Measurements from ENCODE around the gene DDIT3.
"Not testable (repeated sequence)": the region's sequence is repeated elsewhere in the genome, so short reads cannot be mapped to it uniquely, and the experiment has no call there.

DDIT3 gene

DNA sequence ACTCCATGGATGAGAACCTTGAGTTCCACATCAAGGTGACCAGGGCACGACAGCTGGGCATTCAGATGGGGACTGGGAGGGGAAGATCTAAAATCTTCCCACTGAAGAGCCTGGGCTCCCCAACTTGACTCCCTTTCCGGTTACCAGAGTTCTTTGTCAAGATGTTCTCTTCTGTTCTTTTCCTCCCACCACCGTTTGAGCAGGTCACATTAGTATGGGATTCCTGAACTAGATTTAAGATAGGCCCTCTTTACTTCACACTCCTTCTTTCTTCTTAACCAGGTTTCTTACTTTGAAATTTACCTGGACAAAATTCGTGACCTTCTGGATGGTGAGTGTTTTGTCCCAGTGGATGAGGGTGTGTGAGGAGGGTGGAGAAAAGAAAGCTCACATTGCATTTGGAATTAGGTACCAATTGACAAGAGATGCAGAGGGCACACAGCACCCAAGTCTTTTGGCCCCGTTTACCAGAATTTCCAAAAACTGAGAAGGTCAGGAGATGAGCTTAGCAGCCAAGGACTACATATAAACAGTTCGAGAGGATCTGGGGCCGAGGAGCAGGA is 43.9 kb upstream of the DDIT3 start:
- H3K36me3 ChIP-seq (ENCODE audit: insufficient read depth, low read length), result no peaks in the 10 kb centered on the region
- no peaks in the 10 kb centered on the region for H3K4me1 ChIP-seq (ENCODE audit: insufficient read depth, low read length, severe bottlenecking)
- H3K4me3 ChIP-seq (ENCODE audit: low read depth, low read length, poor library complexity, severe bottlenecking), result no peak overlapping the region
- H3K27ac ChIP-seq (ENCODE audit: low read depth, low read length, poor library complexity, severe bottlenecking), result no peak overlapping the region
- no peak overlapping the region for H3K9ac ChIP-seq (ENCODE audit: low read length)
- H4K20me1 ChIP-seq (ENCODE audit: insufficient read depth, low read length), result no peaks in the 10 kb centered on the region
- no peaks in the 10 kb centered on the region for H3F3A ChIP-seq (ENCODE audit: insufficient read depth, low read length)
- H3K9me2 ChIP-seq (ENCODE audit: low read depth, low read length), result no peaks in the 10 kb centered on the region
- no peak for TF ChIP-seq EZH2 (IDR thresholded peaks at IDR 0.05; ENCODE audit: borderline replicate concordance, low read length)
- TF ChIP-seq, protein P1, sequence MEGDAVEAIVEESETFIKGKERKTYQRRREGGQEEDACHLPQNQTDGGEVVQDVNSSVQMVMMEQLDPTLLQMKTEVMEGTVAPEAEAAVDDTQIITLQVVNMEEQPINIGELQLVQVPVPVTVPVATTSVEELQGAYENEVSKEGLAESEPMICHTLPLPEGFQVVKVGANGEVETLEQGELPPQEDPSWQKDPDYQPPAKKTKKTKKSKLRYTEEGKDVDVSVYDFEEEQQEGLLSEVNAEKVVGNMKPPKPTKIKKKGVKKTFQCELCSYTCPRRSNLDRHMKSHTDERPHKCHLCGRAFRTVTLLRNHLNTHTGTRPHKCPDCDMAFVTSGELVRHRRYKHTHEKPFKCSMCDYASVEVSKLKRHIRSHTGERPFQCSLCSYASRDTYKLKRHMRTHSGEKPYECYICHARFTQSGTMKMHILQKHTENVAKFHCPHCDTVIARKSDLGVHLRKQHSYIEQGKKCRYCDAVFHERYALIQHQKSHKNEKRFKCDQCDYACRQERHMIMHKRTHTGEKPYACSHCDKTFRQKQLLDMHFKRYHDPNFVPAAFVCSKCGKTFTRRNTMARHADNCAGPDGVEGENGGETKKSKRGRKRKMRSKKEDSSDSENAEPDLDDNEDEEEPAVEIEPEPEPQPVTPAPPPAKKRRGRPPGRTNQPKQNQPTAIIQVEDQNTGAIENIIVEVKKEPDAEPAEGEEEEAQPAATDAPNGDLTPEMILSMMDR (IDR thresholded peaks at IDR 0.05; ENCODE audit: low read length), result no peak
- no peaks in the 10 kb centered on the region for H3K79me2 ChIP-seq (ENCODE audit: insufficient read depth, low read length)
- H2AFZ ChIP-seq (ENCODE audit: low read length), result no peak overlapping the region
- H3K27me3 ChIP-seq (ENCODE audit: insufficient read depth, low read length), result 0 out of 2 replicates have a peak, but pooled peaks cover 5% of the 10 kb centered on the region
- no peak overlapping the region for H3K4me2 ChIP-seq (ENCODE audit: low read length)
- no peaks in the 10 kb centered on the region for H3K9me3 ChIP-seq (ENCODE audit: low read length)

DNA sequence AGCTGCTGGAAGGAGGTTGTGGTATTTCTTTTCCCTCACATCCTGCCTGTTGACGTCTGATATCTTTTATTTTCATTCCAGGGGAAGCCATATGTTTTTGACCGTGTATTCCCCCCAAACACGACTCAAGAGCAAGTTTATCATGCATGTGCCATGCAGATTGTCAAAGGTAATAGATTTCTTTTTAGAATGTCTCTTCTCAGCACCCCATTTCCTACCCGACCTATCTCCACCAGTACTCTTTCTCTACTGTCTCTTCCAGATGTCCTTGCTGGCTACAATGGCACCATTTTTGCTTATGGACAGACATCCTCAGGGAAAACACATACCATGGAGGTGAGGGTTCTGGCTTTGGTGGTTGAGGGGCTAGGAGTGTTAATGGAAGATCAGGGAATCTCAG is 43.0 kb upstream of the DDIT3 start:
- H3K27ac ChIP-seq (ENCODE audit: low read depth, low read length, poor library complexity, severe bottlenecking), result no peak overlapping the region
- H3K4me3 ChIP-seq (ENCODE audit: low read depth, low read length, poor library complexity, severe bottlenecking), result no peak overlapping the region
- H3K27me3 ChIP-seq (ENCODE audit: insufficient read depth, low read length), result 0 out of 2 replicates have a peak, but pooled peaks cover 5% of the 10 kb centered on the region
- no peaks in the 10 kb centered on the region for H3K36me3 ChIP-seq (ENCODE audit: insufficient read depth, low read length)
- TF ChIP-seq, protein P1 (IDR thresholded peaks at IDR 0.05; ENCODE audit: low read length), result no peak
- TF ChIP-seq EZH2 (IDR thresholded peaks at IDR 0.05; ENCODE audit: borderline replicate concordance, low read length), result no peak
- no peaks in the 10 kb centered on the region for H3K4me1 ChIP-seq (ENCODE audit: insufficient read depth, low read length, severe bottlenecking)
- no peak overlapping the region for H3K9ac ChIP-seq (ENCODE audit: low read length)
- no peaks in the 10 kb centered on the region for H3K9me2 ChIP-seq (ENCODE audit: low read depth, low read length)
- H4K20me1 ChIP-seq (ENCODE audit: insufficient read depth, low read length), result no peaks in the 10 kb centered on the region
- no peaks in the 10 kb centered on the region for H3K9me3 ChIP-seq (ENCODE audit: low read length)
- no peak overlapping the region for H2AFZ ChIP-seq (ENCODE audit: low read length)
- H3F3A ChIP-seq (ENCODE audit: insufficient read depth, low read length), result no peaks in the 10 kb centered on the region
- no peak overlapping the region for H3K4me2 ChIP-seq (ENCODE audit: low read length)
- no peaks in the 10 kb centered on the region for H3K79me2 ChIP-seq (ENCODE audit: insufficient read depth, low read length)

DNA sequence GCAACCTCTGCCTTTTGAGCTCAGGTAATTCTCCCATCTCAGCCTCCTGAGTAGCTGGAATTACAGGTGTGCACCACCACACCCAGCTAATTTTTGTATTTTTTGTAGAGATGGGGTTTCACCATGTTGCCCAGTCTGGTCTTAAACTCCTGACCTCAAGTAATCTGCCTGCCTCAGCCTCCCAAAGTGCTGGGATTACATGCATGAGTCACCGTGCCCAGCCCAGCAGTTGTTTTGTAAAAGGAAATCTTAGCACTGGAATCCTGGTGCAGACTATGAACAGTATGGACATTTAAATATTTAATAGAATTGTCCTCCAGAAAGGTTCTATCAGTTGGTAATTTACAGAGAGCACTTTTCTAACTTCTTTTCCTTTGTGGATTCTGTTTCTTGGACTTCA is 40.8 kb upstream of the DDIT3 start:
- H3K36me3 ChIP-seq (ENCODE audit: insufficient read depth, low read length); H3K9me3 ChIP-seq (ENCODE audit: low read length); H2AFZ ChIP-seq (ENCODE audit: low read length); H3K9ac ChIP-seq (ENCODE audit: low read length); H3K79me2 ChIP-seq (ENCODE audit: insufficient read depth, low read length); H4K20me1 ChIP-seq (ENCODE audit: insufficient read depth, low read length); H3K9me2 ChIP-seq (ENCODE audit: low read depth, low read length); H3K4me2 ChIP-seq (ENCODE audit: low read length); H3F3A ChIP-seq (ENCODE audit: insufficient read depth, low read length); H3K4me3 ChIP-seq (ENCODE audit: low read depth, low read length, poor library complexity, severe bottlenecking); H3K27ac ChIP-seq (ENCODE audit: low read depth, low read length, poor library complexity, severe bottlenecking); H3K27me3 ChIP-seq (ENCODE audit: insufficient read depth, low read length); H3K4me1 ChIP-seq (ENCODE audit: insufficient read depth, low read length, severe bottlenecking): not testable (repeated sequence)

DNA sequence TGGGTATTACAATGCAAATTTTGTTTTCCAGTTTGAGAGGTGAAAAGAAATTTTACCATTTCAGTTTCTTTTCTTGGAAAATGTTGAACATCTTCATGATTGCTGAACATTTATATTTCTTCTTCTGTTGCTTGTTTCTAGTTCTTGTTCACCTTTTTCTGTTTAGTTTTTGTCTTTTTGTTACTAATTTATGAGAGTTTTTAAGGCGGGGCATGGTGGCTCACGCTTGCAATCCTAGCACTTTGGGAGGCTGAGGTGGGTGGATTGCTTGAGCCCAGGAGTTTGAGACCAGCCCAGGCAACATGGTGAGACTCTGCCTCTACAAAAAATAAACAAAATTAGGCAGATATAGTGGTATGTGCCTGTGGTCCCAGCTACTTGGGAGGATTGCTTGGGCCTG is 40.2 kb upstream of the DDIT3 start:
- Histone ChIP-seq H3K9me2 (ENCODE audit: low read depth, low read length) (no peaks in the 10 kb centered on the region), H3K9me3 (ENCODE audit: low read length) (no peaks in the 10 kb centered on the region), H3K36me3 (ENCODE audit: insufficient read depth, low read length) (no peaks in the 10 kb centered on the region), H2AFZ (ENCODE audit: low read length) (no peak overlapping the region), H4K20me1 (ENCODE audit: insufficient read depth, low read length) (no peaks in the 10 kb centered on the region), H3F3A (ENCODE audit: insufficient read depth, low read length) (no peaks in the 10 kb centered on the region), H3K4me2 (ENCODE audit: low read length) (no peak overlapping the region), H3K27me3 (ENCODE audit: insufficient read depth, low read length) (0 out of 2 replicates have a peak, but pooled peaks cover 5% of the 10 kb centered on the region), H3K4me3 (ENCODE audit: low read depth, low read length, poor library complexity, severe bottlenecking) (no peak overlapping the region), H3K4me1 (ENCODE audit: insufficient read depth, low read length, severe bottlenecking) (no peaks in the 10 kb centered on the region), H3K79me2 (ENCODE audit: insufficient read depth, low read length) (no peaks in the 10 kb centered on the region), H3K27ac (ENCODE audit: low read depth, low read length, poor library complexity, severe bottlenecking) (no peak overlapping the region), H3K9ac (ENCODE audit: low read length) (no peak overlapping the region)
- no peak for TF ChIP-seq EZH2 (IDR thresholded peaks at IDR 0.05; ENCODE audit: borderline replicate concordance, low read length)
- TF ChIP-seq, protein P1 (IDR thresholded peaks at IDR 0.05; ENCODE audit: low read length), result no peak
